Measurements from ENCODE around the gene SMAD3.

DNA sequence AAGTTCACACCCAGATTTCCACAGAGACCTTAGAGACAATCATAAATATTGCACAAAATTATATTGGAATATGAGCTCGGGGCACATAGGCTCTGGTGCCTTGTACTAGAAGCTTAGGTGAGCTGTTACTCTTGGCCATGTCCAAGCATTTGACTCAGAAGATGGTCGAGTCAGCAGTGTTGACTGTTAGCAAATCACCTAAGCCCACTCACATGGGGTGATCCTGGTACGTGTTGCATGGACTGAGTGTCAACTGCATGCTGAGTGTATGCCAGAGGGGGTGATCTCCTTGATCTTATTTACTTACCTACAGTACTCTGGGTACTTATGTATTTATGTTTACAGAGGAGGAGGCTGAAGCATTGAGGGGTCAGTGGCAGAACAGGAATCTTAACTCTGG is 14.0 kb downstream of the SMAD3 start:
- TF ChIP-seq, protein P1, sequence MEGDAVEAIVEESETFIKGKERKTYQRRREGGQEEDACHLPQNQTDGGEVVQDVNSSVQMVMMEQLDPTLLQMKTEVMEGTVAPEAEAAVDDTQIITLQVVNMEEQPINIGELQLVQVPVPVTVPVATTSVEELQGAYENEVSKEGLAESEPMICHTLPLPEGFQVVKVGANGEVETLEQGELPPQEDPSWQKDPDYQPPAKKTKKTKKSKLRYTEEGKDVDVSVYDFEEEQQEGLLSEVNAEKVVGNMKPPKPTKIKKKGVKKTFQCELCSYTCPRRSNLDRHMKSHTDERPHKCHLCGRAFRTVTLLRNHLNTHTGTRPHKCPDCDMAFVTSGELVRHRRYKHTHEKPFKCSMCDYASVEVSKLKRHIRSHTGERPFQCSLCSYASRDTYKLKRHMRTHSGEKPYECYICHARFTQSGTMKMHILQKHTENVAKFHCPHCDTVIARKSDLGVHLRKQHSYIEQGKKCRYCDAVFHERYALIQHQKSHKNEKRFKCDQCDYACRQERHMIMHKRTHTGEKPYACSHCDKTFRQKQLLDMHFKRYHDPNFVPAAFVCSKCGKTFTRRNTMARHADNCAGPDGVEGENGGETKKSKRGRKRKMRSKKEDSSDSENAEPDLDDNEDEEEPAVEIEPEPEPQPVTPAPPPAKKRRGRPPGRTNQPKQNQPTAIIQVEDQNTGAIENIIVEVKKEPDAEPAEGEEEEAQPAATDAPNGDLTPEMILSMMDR (IDR thresholded peaks at IDR 0.05), result no peak
- no peak for TF ChIP-seq POLR2A (IDR thresholded peaks at IDR 0.05)
